ENCODE results near the gene FKBP4.

- no peak for TF ChIP-seq CTCF (IDR thresholded peaks at IDR 0.05; ENCODE audit: borderline replicate concordance, extremely low read depth, low read length, poor library complexity, severe bottlenecking)
- no peak for TF ChIP-seq EZH2 (IDR thresholded peaks at IDR 0.05; ENCODE audit: borderline replicate concordance, low read depth, low read length, severe bottlenecking)
Observed at GRCh38 chr12:2833327-2833726, 38.6 kb downstream of the FKBP4 start.
